ENCODE data around the gene TMEM247.
"Not testable (repeated sequence)": the region's sequence is repeated elsewhere in the genome, so short reads cannot be mapped to it uniquely, and the experiment has no call there.

TMEM247 gene

GRCh38 chr2:46512185-46512584 lies 32.8 kb downstream of the TMEM247 start:
- no peak for DNase-seq (ENCODE audit: low read depth)

GRCh38 chr2:46514738-46515137 lies 35.4 kb downstream of the TMEM247 start:
- no peak for DNase-seq (ENCODE audit: low read depth)

GRCh38 chr2:46517485-46517884 lies 38.1 kb downstream of the TMEM247 start:
- no peak for DNase-seq (ENCODE audit: low read depth)

- DNase-seq (ENCODE audit: low read depth) = no peak
Measured at GRCh38 chr2:46518861-46519260, 39.5 kb downstream of the TMEM247 start.

- DNase-seq (ENCODE audit: low read depth) = no peak
Measured at GRCh38 chr2:46519265-46519664, 39.9 kb downstream of the TMEM247 start.

GRCh38 chr2:46520130-46520711 lies 40.9 kb downstream of the TMEM247 start:
- no peak for DNase-seq (ENCODE audit: low read depth)

GRCh38 chr2:46521215-46521683 lies 41.9 kb downstream of the TMEM247 start:
- no peak for DNase-seq (ENCODE audit: low read depth)

- not testable (repeated sequence) for DNase-seq (ENCODE audit: low read depth)
Measured at GRCh38 chr2:46522385-46522784, 43.0 kb downstream of the TMEM247 start.

GRCh38 chr2:46525522-46526155 lies 46.3 kb downstream of the TMEM247 start:
- no peak for DNase-seq (ENCODE audit: low read depth)

- no peak for DNase-seq (ENCODE audit: low read depth)
Measured at GRCh38 chr2:46528880-46529279, 49.5 kb downstream of the TMEM247 start.

GRCh38 chr2:46530639-46531038 lies 51.3 kb downstream of the TMEM247 start:
- no peak for DNase-seq (ENCODE audit: low read depth)

- DNase-seq (ENCODE audit: low read depth) = no peak
Measured at GRCh38 chr2:46531863-46532262, 52.5 kb downstream of the TMEM247 start.
